Germinal center (tissue), 1 donor: ENCODE results near the gene UGT1A5.
"Not testable (repeated sequence)": the region's sequence is repeated elsewhere in the genome, so short reads cannot be mapped to it uniquely, and the experiment has no call there.

Source experiments
- DNase-seq: peaks from one replicate; pipeline ENCODE4 v3.0.0; 2012; ENCODE audit warnings: mixed read lengths, low spot score

The UGT1A5 gene

GRCh38 chr2:233746475-233747282 is 34.0 kb downstream of the UGT1A5 start:
- no peak for DNase-seq

DNA sequence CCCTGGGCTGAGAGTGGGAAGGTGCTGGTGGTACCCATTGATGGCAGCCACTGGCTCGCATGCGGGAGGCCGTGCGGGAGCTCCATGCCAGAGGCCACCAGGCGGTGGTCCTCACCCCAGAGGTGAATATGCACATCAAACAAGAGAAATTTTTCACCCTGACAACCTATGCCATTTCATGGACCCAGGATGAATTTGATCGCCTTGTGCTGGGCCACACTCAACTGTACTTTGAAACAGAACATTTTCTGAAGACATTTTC is 34.5 kb downstream of the UGT1A5 start:
- DNase-seq: no peak

GRCh38 chr2:233750689-233751088 is 38.0 kb downstream of the UGT1A5 start:
- DNase-seq: not testable (repeated sequence)

GRCh38 chr2:233751212-233752009 is 38.7 kb downstream of the UGT1A5 start:
- DNase-seq: not testable (repeated sequence)

GRCh38 chr2:233754872-233755611 is 42.3 kb downstream of the UGT1A5 start:
- DNase-seq: no peak

DNA sequence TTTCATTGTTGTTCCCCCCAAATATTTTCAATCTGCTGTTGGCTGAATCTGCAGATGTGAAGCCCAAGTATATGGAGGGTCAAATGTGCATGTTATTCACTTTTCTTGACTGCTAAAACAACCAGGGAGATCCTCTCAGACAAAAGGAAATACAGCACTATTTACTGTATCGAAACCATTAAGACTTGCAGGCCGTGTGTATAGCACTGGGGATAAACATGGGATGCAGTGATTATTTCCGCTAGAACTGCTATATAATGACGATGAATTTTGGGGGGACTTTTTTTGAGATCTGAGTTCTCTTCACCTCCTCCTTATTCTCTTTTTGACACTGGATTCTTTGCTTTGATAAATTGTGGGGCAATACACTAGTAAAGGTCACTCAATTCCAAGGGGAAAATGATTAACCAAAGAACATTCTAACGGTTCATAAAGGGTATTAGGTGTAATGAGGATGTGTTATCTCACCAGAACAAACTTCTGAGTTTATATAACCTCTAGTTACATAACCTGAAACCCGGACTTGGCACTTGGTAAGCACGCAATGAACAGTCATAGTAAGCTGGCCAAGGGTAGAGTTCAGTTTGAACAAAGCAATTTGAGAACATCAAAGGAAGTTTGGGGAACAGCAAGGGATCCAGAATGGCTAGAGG is 43.8 kb downstream of the UGT1A5 start:
- no peak for DNase-seq

GRCh38 chr2:233758141-233758540 is 45.4 kb downstream of the UGT1A5 start:
- DNase-seq: no peak

DNA sequence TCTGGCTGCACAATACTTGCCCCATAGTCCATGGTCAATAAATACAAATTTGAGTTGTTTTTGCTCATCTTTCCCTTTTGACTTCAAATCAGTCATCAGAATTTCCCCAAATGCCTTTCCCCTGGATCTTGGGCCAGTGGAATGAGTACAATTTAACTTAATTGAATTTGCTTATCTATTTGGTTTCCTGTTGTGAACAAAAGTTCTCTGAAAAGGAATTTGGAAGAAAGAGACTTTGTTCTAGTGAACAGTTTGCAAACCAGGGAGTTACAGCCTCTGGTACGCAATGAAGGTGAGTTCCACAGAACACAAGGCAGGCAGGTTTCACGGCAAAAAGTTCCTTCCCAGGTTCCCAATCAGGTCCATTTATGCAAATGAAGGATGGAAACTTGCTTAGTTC is 46.1 kb downstream of the UGT1A5 start:
- DNase-seq: no peak

DNA sequence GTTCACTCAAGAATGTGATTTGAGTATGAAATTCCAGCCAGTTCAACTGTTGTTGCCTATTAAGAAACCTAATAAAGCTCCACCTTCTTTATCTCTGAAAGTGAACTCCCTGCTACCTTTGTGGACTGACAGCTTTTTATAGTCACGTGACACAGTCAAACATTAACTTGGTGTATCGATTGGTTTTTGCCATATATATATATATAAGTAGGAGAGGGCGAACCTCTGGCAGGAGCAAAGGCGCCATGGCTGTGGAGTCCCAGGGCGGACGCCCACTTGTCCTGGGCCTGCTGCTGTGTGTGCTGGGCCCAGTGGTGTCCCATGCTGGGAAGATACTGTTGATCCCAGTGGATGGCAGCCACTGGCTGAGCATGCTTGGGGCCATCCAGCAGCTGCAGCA is 47.3 kb downstream of the UGT1A5 start, which contains the start of gene UGT1A1:
Gene UGT1A1 (plus strand): TSS at position 228 of the 400 bp plus-strand sequence. CDS start 18 bp downstream, at position 246.
- no peak for DNase-seq

- no peak for DNase-seq
Measured at GRCh38 chr2:233761040-233761769, 48.5 kb downstream of the UGT1A5 start.

GRCh38 chr2:233764264-233764663 is 51.6 kb downstream of the UGT1A5 start:
- no peak for DNase-seq

DNA sequence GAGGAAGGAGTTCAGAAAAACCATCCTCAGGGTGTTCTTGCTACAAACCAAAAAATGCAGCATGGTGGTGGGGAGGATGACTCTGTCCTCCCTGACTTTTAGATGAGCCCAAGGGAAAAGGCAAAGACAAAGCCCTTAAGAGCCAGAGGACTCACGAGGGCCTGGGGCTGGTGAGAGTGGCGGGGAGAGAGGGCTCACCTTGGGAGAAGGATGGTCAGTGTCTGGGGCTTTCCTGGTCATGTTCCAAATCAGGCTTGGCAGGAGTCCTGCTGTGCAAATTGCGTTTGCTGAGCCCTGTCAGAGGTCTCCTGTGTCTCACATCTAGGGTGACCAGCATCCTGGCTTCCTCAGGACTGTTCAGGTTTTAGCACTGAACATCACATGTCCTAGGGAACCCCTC is 52.1 kb downstream of the UGT1A5 start:
- no peak for DNase-seq

DNA sequence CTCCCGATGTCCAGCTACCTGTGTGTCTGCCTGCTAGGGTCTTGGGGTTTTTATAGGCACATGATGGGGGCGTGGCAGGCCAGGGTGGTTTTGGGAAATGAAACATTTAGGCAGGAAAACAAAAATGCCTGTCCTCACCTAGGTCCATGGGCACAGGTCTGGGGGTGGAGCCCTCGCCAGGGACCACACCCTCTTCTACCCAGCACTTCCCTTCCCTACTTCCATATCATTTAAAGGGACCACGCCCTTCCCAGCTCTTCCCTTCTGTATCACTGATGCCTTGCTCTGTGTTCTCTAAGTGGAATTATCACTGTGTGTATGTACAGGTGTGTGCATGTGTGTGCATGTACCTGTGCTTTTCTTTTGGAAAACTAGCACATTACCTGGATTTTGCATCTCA is 53.7 kb downstream of the UGT1A5 start:
- DNase-seq: no peak

DNA sequence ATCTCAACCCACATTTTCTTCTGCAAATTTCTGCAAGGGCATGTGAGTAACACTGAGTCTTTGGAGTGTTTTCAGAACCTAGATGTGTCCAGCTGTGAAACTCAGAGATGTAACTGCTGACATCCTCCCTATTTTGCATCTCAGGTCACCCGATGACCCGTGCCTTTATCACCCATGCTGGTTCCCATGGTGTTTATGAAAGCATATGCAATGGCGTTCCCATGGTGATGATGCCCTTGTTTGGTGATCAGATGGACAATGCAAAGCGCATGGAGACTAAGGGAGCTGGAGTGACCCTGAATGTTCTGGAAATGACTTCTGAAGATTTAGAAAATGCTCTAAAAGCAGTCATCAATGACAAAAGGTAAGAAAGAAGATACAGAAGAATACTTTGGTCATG is 55.4 kb downstream of the UGT1A5 start:
- no peak for DNase-seq

- DNase-seq: no peak
Measured at GRCh38 chr2:233769260-233769659, 56.6 kb downstream of the UGT1A5 start.

GRCh38 chr2:233772153-233772552 is 59.4 kb downstream of the UGT1A5 start:
- no peak for DNase-seq

DNA sequence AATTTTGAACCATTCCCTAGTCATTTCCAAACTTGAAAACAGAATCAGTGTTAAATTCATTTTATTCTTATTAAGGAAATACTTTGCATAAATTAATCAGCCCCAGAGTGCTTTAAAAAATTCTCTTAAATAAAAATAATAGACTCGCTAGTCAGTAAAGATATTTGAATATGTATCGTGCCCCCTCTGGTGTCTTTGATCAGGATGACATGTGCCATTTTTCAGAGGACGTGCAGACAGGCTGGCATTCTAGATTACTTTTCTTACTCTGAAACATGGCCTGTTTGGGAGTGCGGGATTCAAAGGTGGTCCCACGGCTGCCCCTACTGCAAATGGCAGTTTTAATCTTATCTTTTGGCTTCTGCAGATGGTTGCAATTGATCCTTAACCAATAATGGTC is 59.9 kb downstream of the UGT1A5 start:
- no peak for DNase-seq

DNA sequence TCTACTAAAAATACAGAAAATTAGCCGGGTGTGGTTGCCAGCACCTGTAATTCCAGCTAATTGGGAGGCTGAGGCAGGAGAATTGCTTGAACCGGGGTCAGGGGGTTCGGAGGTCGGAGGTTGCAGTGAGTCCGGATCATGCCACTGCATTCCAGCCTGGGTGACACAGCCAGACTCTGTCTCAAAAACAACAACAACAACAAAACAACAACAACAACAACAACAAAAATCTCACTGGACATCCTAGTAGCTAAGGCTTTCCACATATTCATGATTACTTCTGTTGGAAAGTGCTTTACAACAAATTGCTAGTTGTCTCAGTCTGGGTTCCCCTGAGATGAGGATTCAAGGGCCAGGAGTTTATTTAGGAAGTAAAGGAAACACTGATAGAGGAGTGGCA is 61.1 kb downstream of the UGT1A5 start:
- no peak for DNase-seq

GRCh38 chr2:233775414-233775813 is 62.7 kb downstream of the UGT1A5 start:
- no peak for DNase-seq

- DNase-seq: no peak
Measured at GRCh38 chr2:233778030-233778429, 65.3 kb downstream of the UGT1A5 start, which contains the start of gene MROH2A. MROH2A (plus strand) TSS chr2:233778330; CDS start chr2:233779359, 1,029 bp downstream.

DNA sequence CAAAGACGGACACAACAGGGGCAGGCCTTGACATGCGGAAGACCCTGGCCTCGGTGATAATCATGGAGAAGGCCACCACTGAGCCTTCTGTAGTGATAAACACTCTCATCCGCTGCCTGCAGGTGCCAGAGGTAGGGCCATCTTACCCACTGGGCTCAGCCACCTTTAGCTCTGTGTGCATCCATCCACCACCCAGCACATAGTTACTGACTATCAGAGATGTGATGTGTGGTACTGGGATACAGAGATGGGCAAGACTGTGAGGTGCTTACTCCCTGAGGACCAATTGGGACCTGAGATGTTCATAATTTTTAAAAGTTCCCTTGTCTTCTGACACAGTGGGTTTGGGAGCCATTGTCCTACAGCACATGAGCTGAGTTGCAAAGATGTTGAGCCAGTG is 67.0 kb downstream of the UGT1A5 start:
- no peak for DNase-seq
